Cerebellar cortex (tissue), 1 donor: ENCODE results near the gene DCAF6.

ENCODE experiments used
- DNase-seq: peaks from one replicate; pipeline ENCODE4 v3.0.0-alpha.2; 2015; ENCODE audit warnings: low spot score

The DCAF6 gene

GRCh38 chr1:168105846-168106245 lies 169.4 kb downstream of the DCAF6 start:
- DNase-seq, result no peak

GRCh38 chr1:168106274-168106673 lies 169.8 kb downstream of the DCAF6 start:
- DNase-seq, result no peak

GRCh38 chr1:168110896-168111545 lies 174.5 kb downstream of the DCAF6 start:
- no peak for DNase-seq

GRCh38 chr1:168112673-168113305 lies 176.3 kb downstream of the DCAF6 start:
- no peak for DNase-seq

- DNase-seq, result no peak
These were observed 178.4 kb downstream of the DCAF6 start for GRCh38 chr1:168114845-168115244.

- no peak for DNase-seq
These were observed 179.9 kb downstream of the DCAF6 start for GRCh38 chr1:168116327-168116799.

GRCh38 chr1:168119750-168120149 lies 183.3 kb downstream of the DCAF6 start:
- DNase-seq, result no peak

GRCh38 chr1:168121401-168122011 lies 185.0 kb downstream of the DCAF6 start:
- no peak for DNase-seq

GRCh38 chr1:168125051-168125450 lies 188.6 kb downstream of the DCAF6 start:
- DNase-seq, result no peak
